Stimulated activated CD4-positive, alpha-beta T cell treated with anti-CD3 and anti-CD28 coated beads, Interleukin-15, amount 100 ng/mL, for 1 hour (primary cell): Measurements from ENCODE around the gene LPXN.
"Not testable (repeated sequence)": the region's sequence is repeated elsewhere in the genome, so short reads cannot be mapped to it uniquely, and the experiment has no call there.

Experiments
- DNase-seq, 2 donors: peaks; one replicate each; pipeline ENCODE4 v3.0.0-alpha.2; 2020; ENCODE audit warnings: low read depth in 1 of 2, low spot score in 1 of 2

The LPXN gene

GRCh38 chr11:58579192-58580129 is 3.8 kb upstream of the LPXN start:
- DNase-seq = peak; percentile 83 to 86

GRCh38 chr11:58578635-58579191 is 3.1 kb upstream of the LPXN start, which contains the start of gene ZFP91:
TSS of gene ZFP91 (plus strand) at chr11:58579063. CDS start at chr11:58579282, 219 bp downstream.
- peak; percentile 91 to 95 for DNase-seq

GRCh38 chr11:58578136-58578634 is 2.5 kb upstream of the LPXN start:
- DNase-seq = peak; percentile 87 to 88

- DNase-seq = peak; percentile 53 to 57
Observed at GRCh38 chr11:58577555-58578135, 2.0 kb upstream of the LPXN start.

DNA sequence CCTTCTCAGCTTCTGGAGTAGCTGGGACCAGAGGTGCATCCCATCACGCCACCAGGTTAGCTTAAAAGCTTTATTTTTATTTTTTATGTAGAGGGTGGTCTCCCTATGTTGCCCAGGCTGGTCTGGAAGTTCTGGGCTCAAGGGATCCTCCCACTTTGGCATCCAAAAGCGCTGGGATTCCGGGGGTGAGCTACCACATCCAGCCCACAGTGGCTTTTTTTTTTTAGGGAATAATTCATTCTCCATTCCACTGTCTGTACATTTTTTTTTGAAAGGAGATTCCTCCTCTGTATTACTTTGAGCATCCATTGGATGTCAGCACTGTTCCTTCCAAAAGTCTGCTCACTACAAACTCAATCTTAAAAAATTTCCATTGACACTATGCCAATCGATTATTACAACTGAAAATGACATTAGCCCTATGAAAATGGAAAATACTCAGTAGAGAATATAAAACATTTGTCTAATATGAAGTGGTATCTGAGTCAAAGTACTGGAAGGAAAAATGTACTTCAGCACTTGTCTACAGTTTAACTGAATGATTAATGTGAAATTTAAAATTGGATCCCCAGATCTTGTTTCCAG is 1.3 kb upstream of the LPXN start:
- DNase-seq = no peak

GRCh38 chr11:58574881-58575280 is 775 bp downstream of the LPXN start:
- DNase-seq = no peak

DNA sequence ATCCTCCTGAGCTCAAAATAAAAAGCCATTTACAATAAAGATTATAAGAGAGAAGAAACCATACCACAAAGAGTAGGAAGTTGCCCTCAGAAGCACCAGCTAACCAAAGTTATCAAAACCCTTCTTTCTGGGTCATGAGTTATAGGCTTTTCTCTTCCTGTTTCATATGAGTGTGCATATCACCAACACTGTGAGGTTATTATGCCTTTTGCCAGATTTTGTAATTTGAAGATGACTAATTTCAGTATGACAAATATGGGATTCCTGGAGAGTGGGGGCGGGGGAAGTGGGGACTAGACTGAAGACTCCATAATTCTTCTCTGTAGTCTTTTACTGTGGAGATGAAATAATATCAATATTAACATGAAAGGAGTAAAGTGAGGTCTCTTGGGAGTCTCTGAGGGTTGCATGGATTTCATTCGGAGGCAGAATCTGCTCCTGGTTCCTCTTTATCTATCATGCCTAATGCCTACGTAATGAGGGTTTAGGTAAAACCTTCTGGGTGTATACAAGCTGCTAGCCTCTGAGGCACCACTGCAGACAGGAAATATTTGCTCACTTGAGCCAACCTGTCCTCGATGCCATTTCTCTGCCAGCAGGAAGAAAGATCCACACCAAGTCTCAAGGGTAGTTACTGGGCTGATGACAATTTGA is 2.1 kb downstream of the LPXN start:
- DNase-seq = peak in 1 of 2 donors; percentile 49

- not testable (repeated sequence) for DNase-seq
Observed at GRCh38 chr11:58572906-58573305, 2.8 kb downstream of the LPXN start.

DNA sequence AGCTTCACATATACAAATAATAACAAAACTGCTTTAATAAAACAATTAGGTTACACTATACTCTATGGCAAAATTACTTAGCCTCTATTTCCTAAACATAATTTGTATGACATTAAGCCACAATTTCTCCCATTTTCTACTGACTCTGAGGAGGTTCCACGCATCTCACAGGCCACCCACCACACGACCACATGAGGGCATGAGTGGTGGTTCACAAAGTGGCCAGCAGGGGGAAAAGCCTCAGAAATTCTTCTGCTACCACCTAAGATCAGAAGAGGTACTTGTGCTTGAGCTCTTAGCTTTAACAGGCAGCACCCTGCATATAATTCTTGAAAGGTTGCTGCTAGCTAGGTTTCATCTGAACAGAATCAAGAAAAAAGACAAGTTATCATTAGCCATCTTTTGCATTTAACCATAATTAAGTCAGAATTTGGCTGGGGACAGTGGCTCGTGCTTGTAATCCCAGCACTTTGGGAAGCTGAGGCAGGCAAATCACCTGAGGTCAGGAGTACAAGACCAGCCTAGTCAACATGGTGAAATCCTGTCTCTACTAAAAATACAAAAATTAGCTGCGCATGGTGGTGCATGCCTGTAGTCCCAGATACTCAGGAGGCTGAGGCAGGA is 7.7 kb downstream of the LPXN start:
- peak; percentile 45 to 49 for DNase-seq

- DNase-seq = no peak
Observed at GRCh38 chr11:58564231-58564630, 11.4 kb downstream of the LPXN start.

DNA sequence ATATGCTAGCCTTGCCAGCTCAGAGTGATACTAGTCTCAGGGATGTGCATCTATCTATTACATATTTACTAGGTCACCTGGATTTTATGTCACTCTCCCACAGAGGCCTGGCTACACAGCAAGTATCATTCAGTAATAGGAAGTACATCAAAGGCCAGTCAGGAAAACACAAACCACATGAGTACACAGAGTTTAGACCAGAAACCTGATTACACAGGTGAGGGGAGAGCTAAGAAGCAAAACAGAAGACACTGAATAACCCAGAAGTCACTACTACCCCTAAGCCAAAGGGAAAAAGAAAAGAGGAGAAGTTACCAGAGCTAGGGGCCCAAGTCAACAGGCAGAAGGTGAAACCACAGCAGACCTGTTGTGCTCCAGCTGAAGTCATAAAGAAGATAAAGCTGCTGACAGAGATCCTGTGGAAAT is 13.3 kb downstream of the LPXN start:
- DNase-seq = no peak

- DNase-seq = no peak
Observed at GRCh38 chr11:58561394-58562098, 14.1 kb downstream of the LPXN start.

- DNase-seq = no peak
Observed at GRCh38 chr11:58560842-58561241, 14.8 kb downstream of the LPXN start.

DNA sequence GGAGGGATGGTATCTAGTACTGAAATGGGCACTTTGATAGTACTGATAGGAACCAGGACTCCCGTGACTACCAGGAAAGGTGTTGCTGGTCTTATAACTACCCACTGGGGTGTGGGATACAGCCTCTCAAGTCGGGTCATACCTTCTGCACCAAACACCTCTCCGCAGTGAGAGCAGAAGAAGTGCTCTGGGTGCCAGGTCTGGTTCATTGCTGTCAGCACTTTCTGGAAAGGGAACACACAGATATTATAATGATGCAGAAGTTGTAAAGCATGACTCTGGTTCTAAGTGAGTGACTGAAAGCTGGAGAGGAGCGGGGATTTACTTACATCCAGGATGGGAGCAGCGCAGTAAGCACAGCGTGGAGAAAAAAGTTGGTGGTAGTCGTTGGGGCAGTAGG is 26.0 kb downstream of the LPXN start:
- DNase-seq = no peak

DNA sequence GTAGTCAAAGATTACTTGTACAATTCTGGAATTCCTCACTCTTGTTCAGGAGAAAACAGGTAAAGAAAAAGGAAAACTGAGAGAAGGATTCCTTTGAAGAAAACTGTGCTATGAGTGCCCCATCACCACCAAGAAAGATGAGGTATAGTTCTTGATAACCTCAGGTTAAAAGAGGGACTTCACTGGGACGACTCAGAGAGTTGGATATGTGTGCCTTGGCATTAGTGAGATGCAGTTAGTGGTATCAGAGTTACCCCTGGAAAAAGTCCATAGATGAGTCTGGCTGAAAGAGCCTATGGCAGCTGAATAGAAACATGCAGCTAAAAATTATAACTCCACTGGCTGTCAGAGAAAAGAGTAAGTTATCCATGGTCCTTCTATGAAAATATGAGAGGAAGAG is 28.8 kb downstream of the LPXN start:
- DNase-seq = no peak

DNA sequence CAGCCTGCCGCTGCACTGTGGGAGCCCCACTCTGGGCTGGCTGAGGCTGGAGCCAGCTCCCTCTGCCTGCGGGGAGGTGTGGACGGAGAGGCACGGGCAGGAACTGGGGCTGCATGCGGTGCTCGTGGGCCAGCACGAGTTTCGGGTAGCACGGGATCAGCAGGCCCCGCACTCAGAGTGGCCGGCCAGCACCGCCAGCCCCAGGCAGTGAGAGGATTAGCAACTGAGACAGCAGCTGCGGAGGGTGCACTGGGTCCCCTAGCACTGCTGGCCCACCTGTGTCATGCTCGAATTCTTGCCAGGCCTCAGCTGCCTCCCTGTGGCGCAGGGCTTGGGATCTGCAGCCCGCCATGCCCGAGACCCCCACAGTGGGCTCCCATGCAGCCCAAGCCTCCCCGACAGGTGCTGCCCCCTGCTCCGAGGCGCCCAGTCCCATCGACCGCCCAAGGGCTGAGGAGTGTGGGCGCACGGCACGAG is 43.8 kb downstream of the LPXN start:
- no peak for DNase-seq

DNA sequence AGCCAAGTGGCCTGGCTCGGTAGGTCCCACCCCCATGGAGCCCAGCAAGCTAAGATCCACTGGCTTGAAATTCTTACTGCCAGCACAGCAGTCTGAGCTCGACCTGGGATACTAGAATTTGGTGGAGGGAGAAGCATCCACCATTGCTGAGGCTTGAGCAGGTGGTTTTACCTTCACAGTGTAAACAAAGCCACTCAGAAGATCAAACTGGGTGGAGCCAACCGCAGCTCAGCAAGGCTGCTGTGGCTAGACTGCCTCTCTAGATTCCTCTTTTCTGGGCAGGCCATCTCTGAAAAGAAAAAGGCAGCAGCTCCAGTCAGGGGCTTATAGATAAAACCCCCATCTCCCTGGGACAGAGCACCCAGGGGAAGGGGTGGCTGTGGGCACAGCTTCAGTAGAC is 45.4 kb downstream of the LPXN start:
- no peak for DNase-seq

DNA sequence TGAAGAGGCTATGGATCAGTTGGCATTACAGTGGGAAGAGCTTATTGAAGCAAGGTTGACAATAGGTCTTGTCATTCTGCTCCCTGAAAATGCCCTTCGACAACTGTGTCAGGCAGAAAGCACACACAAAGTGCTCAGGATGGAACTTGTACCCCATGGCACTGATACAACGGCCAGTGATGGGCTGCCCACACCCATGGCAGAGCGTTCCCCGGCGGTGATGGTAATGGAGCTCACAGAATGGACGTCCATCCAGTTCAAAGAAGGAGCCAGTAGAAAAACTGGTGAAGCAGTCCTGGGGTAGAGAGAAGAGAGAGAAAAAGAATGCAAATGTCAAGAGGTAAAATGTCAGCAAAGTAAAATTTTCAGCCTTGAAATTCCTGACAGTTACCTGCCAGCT is 48.2 kb downstream of the LPXN start:
- no peak for DNase-seq

DNA sequence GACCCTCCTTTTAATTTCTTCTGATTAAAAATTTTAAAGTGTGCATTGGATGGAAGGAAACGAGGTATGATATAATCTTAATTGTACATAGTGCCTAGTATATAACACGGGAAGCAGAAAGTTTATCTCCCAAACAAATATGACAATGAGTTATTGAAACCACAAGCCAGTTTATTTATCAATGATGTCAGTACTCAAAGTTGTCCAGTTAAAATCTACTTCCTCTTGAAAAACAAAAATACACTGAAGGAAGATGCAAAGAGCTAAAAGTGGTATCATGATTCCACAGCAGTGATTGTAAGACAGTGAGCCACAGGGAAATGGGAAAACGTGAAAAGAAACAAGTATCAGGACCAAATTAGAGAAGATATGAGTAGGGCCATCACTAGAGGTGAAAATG is 48.9 kb downstream of the LPXN start:
- no peak for DNase-seq
